Measurements from ENCODE around the gene SELENON. TPM values are rescaled to one million over a fixed set of nuclear protein-coding genes. Genes with fewer than 3 reads are reported as not detected.

Gene SELENON
- total RNA-seq, 1 donor from 2014 or later = 64.1 TPM

GRCh38 chr1:25766721-25767436 lies 33.1 kb upstream of the SELENON start:
- peaks cover 8% of the 10 kb centered on the region for H3K4me1 ChIP-seq (ENCODE audit: insufficient read depth, low read length)
- TF ChIP-seq EZH2 (IDR thresholded peaks at IDR 0.05; ENCODE audit: insufficient read depth, low read length) (no peak), CTCF (IDR thresholded peaks at IDR 0.05; ENCODE audit: insufficient read depth, low read depth, low read length) (no peak)
- H3K27ac Mint-ChIP-seq (ENCODE audit: unreplicated experiment) = no peak overlapping the region
- H4K20me1 ChIP-seq (ENCODE audit: insufficient read depth, low read length) = no peaks in the 10 kb centered on the region
- H3K4me3 Mint-ChIP-seq (ENCODE audit: unreplicated experiment) = no peak overlapping the region
- H3K9ac ChIP-seq (ENCODE audit: low read length) = no peak overlapping the region
- no peak overlapping the region for H3K4me2 ChIP-seq (ENCODE audit: low read length)
- no peaks in the 10 kb centered on the region for H3K27me3 ChIP-seq (ENCODE audit: insufficient read depth, low read length)
- peaks cover 9% of the 10 kb centered on the region for H3K27me3 Mint-ChIP-seq (ENCODE audit: low read depth, unreplicated experiment)
- no peaks in the 10 kb centered on the region for H3K79me2 ChIP-seq (ENCODE audit: insufficient read depth, low read length)
- H3K9me3 Mint-ChIP-seq (ENCODE audit: unreplicated experiment) = no peaks in the 10 kb centered on the region
- FAIRE-seq (no peak), DNase-seq (ENCODE audit: low read depth) (no peak)
- no peak overlapping the region for H3K4me3 ChIP-seq (ENCODE audit: insufficient read depth, low read depth, low read length)
- no peaks in the 10 kb centered on the region for H3K9me3 ChIP-seq (ENCODE audit: insufficient read depth, low read depth, low read length)
- H3K4me1 Mint-ChIP-seq (ENCODE audit: low read depth, unreplicated experiment) = peaks cover 17% of the 10 kb centered on the region
- H3K27ac ChIP-seq (ENCODE audit: low read depth, low read length) = no peak overlapping the region
- no peak overlapping the region for H2AFZ ChIP-seq (ENCODE audit: low read depth, low read length)
- no peaks in the 10 kb centered on the region for H3K36me3 Mint-ChIP-seq (ENCODE audit: low read depth, unreplicated experiment)
- no peaks in the 10 kb centered on the region for H3K36me3 ChIP-seq (ENCODE audit: insufficient read depth, low read length)

GRCh38 chr1:25767437-25767770 lies 32.6 kb upstream of the SELENON start:
- Mint-ChIP-seq H3K36me3 (ENCODE audit: low read depth, unreplicated experiment) (no peaks in the 10 kb centered on the region), H3K27me3 (ENCODE audit: low read depth, unreplicated experiment) (peaks cover 9% of the 10 kb centered on the region), H3K4me1 (ENCODE audit: low read depth, unreplicated experiment) (peaks cover 22% of the 10 kb centered on the region), H3K4me3 (ENCODE audit: unreplicated experiment) (no peak overlapping the region), H3K9me3 (ENCODE audit: unreplicated experiment) (no peaks in the 10 kb centered on the region), H3K27ac (ENCODE audit: unreplicated experiment) (no peak overlapping the region)
- DNase-seq (ENCODE audit: low read depth) (no peak), FAIRE-seq (no peak)
- Histone ChIP-seq H3K27ac (ENCODE audit: low read depth, low read length) (no peak overlapping the region), H3K4me2 (ENCODE audit: low read length) (no peak overlapping the region), H3K79me2 (ENCODE audit: insufficient read depth, low read length) (no peaks in the 10 kb centered on the region), H3K36me3 (ENCODE audit: insufficient read depth, low read length) (no peaks in the 10 kb centered on the region), H3K4me3 (ENCODE audit: insufficient read depth, low read depth, low read length) (no peak overlapping the region), H3K4me1 (ENCODE audit: insufficient read depth, low read length) (peaks cover 9% of the 10 kb centered on the region), H4K20me1 (ENCODE audit: insufficient read depth, low read length) (no peaks in the 10 kb centered on the region), H3K9ac (ENCODE audit: low read length) (no peak overlapping the region), H2AFZ (ENCODE audit: low read depth, low read length) (no peak overlapping the region), H3K27me3 (ENCODE audit: insufficient read depth, low read length) (no peaks in the 10 kb centered on the region), H3K9me3 (ENCODE audit: insufficient read depth, low read depth, low read length) (no peaks in the 10 kb centered on the region)
- TF ChIP-seq CTCF (IDR thresholded peaks at IDR 0.05; ENCODE audit: insufficient read depth, low read depth, low read length) = no peak
- no peak for TF ChIP-seq EZH2 (IDR thresholded peaks at IDR 0.05; ENCODE audit: insufficient read depth, low read length)

- H3K4me3 ChIP-seq (ENCODE audit: insufficient read depth, low read depth, low read length) = no peak overlapping the region
- Mint-ChIP-seq H3K4me3 (ENCODE audit: unreplicated experiment) (no peak overlapping the region), H3K9me3 (ENCODE audit: unreplicated experiment) (no peaks in the 10 kb centered on the region), H3K27me3 (ENCODE audit: low read depth, unreplicated experiment) (peaks cover 9% of the 10 kb centered on the region), H3K27ac (ENCODE audit: unreplicated experiment) (no peak overlapping the region), H3K36me3 (ENCODE audit: low read depth, unreplicated experiment) (no peaks in the 10 kb centered on the region), H3K4me1 (ENCODE audit: low read depth, unreplicated experiment) (peaks cover 30% of the 10 kb centered on the region)
- H3K9ac ChIP-seq (ENCODE audit: low read length) = no peak overlapping the region
- FAIRE-seq (no peak), DNase-seq (ENCODE audit: low read depth) (no peak)
- peaks cover 9% of the 10 kb centered on the region for H3K4me1 ChIP-seq (ENCODE audit: insufficient read depth, low read length)
- TF ChIP-seq CTCF (IDR thresholded peaks at IDR 0.05; ENCODE audit: insufficient read depth, low read depth, low read length) = no peak
- no peaks in the 10 kb centered on the region for H3K36me3 ChIP-seq (ENCODE audit: insufficient read depth, low read length)
- H3K79me2 ChIP-seq (ENCODE audit: insufficient read depth, low read length) = no peaks in the 10 kb centered on the region
- H4K20me1 ChIP-seq (ENCODE audit: insufficient read depth, low read length) = no peaks in the 10 kb centered on the region
- H3K9me3 ChIP-seq (ENCODE audit: insufficient read depth, low read depth, low read length) = no peaks in the 10 kb centered on the region
- H3K27me3 ChIP-seq (ENCODE audit: insufficient read depth, low read length) = no peaks in the 10 kb centered on the region
- H3K27ac ChIP-seq (ENCODE audit: low read depth, low read length) = no peak overlapping the region
- no peak overlapping the region for H2AFZ ChIP-seq (ENCODE audit: low read depth, low read length)
- no peak overlapping the region for H3K4me2 ChIP-seq (ENCODE audit: low read length)
These were observed 31.0 kb upstream of the SELENON start for GRCh38 chr1:25768999-25769398.
